Vagina (tissue), 2 donors: Measurements from ENCODE around the gene MACIR. TPM values are rescaled to one million over a fixed set of nuclear protein-coding genes. Genes with fewer than 3 reads are reported as not detected.

ENCODE experiments used
- DNase-seq, 2 donors: peaks; one replicate each; pipeline ENCODE4 v3.0.0-alpha.2; 2017; ENCODE audit errors: extremely low spot score in 2 of 2
- H3K27ac ChIP-seq: fragments of 200-600 bp; sonication (generic); one replicate; pipeline ENCODE4 v1.5.1; 2019
- H3K27me3 ChIP-seq: fragments of 200-600 bp; sonication (generic); one replicate; pipeline ENCODE4 v1.5.1; 2019
- H3K36me3 ChIP-seq, 2 donors: fragments of 200-600 bp; sonication (generic); one replicate each; pipeline ENCODE4 v1.5.1; 2017 to 2019
- H3K4me1 ChIP-seq: fragments of 200-600 bp; sonication (generic); one replicate; pipeline ENCODE4 v1.5.1; 2019
- H3K4me3 ChIP-seq, 2 donors: fragments of 200-600 bp; sonication (generic); 1 replicate in 1 of 2; 2 replicates in 1 of 2; pipeline ENCODE4 v1.5.1; 2016 to 2019
- H3K9me3 ChIP-seq: fragments of 200-600 bp; sonication (generic); one replicate; pipeline ENCODE4 v1.5.1; 2019
- CTCF ChIP-seq, 3 experiments: fragments of 450-650 bp in 2 of 3; fragments of 200-600 bp in 1 of 3; sonication (generic) in 1 of 3; IDR thresholded peaks; one replicate each; pipeline ENCODE4 v1.5.1; 2017 to 2019; ENCODE audit warnings: antibody characterized with exemption in 3 of 3, mild to moderate bottlenecking in 2 of 3, moderate library complexity in 2 of 3
- POLR2A ChIP-seq, 2 donors: fragments of 450-650 bp; IDR thresholded peaks; one replicate each; pipeline ENCODE4 v1.6.1; 2017; ENCODE audit warnings: antibody characterized with exemption in 2 of 2, mild to moderate bottlenecking in 2 of 2, moderate library complexity in 2 of 2
- POLR2AphosphoS5 ChIP-seq, 2 donors: sonication (generic); formaldehyde crosslinking; IDR thresholded peaks; one replicate each; pipeline ENCODE4 v1.9.0; 2017; ENCODE audit warnings: antibody characterized with exemption in 2 of 2, mild to moderate bottlenecking in 2 of 2, low read depth in 1 of 2; ENCODE audit not compliant: insufficient read depth in 1 of 2
- intact Hi-C: fragments of 100-400 bp; cut with DNase I; formaldehyde crosslinking; loops from one replicate; pipeline ENCODE4 v1.15.1; 2023
- total RNA-seq: library from RNA; depleted of rRNA; stranded (reverse); fragments of >200 nt; gene quantifications from one replicate; pipeline ENCODE4 v1.2.3, GENCODE V29; 2016

The MACIR gene
- total RNA-seq, 1 donor from 2014 or later: 6.9 TPM

GRCh38 chr5:103286622-103287021 lies 28.1 kb downstream of the MACIR start:
- intact Hi-C loops: no loop called here
- TF ChIP-seq CTCF (IDR thresholded peaks at IDR 0.05): no peak
- TF ChIP-seq POLR2A (IDR thresholded peaks at IDR 0.05): no peak
- no peak for TF ChIP-seq POLR2AphosphoS5 (IDR thresholded peaks at IDR 0.05; ENCODE audit: insufficient read depth in 1 of 2, low read depth in 1 of 2)
- Histone ChIP-seq H3K36me3 (no peaks in the 10 kb centered on the region), H3K27me3 (no peaks in the 10 kb centered on the region), H3K27ac (no peak overlapping the region), H3K9me3 (no peaks in the 10 kb centered on the region), H3K4me1 (no peaks in the 10 kb centered on the region), H3K4me3 (no peak overlapping the region)
- no peak for DNase-seq

GRCh38 chr5:103289024-103289423 lies 30.5 kb downstream of the MACIR start:
- intact Hi-C loops: no loop called here
- no peak for DNase-seq
- no peak for TF ChIP-seq POLR2AphosphoS5 (IDR thresholded peaks at IDR 0.05; ENCODE audit: insufficient read depth in 1 of 2, low read depth in 1 of 2)
- TF ChIP-seq POLR2A (IDR thresholded peaks at IDR 0.05): no peak
- no peak for TF ChIP-seq CTCF (IDR thresholded peaks at IDR 0.05)
- no peaks in the 10 kb centered on the region for H3K9me3 ChIP-seq
- H3K27me3 ChIP-seq: no peaks in the 10 kb centered on the region
- H3K36me3 ChIP-seq: no peaks in the 10 kb centered on the region
- no peak overlapping the region for H3K4me3 ChIP-seq
- H3K27ac ChIP-seq: no peak overlapping the region
- H3K4me1 ChIP-seq: no peaks in the 10 kb centered on the region

GRCh38 chr5:103290846-103291245 lies 32.3 kb downstream of the MACIR start:
- TF ChIP-seq POLR2AphosphoS5 (IDR thresholded peaks at IDR 0.05; ENCODE audit: insufficient read depth in 1 of 2, low read depth in 1 of 2) (no peak), CTCF (IDR thresholded peaks at IDR 0.05) (no peak), POLR2A (IDR thresholded peaks at IDR 0.05) (no peak)
- no peaks in the 10 kb centered on the region for H3K9me3 ChIP-seq
- no peak overlapping the region for H3K4me3 ChIP-seq

GRCh38 chr5:103291606-103292005 lies 33.0 kb downstream of the MACIR start:
- no peaks in the 10 kb centered on the region for H3K36me3 ChIP-seq
- H3K9me3 ChIP-seq: no peaks in the 10 kb centered on the region
- intact Hi-C loops: no loop called here
- no peaks in the 10 kb centered on the region for H3K27me3 ChIP-seq
- no peak overlapping the region for H3K27ac ChIP-seq
- no peak for DNase-seq
- H3K4me3 ChIP-seq: no peak overlapping the region
- H3K4me1 ChIP-seq: no peaks in the 10 kb centered on the region
- TF ChIP-seq POLR2A (IDR thresholded peaks at IDR 0.05): no peak
- TF ChIP-seq CTCF (IDR thresholded peaks at IDR 0.05): no peak
- no peak for TF ChIP-seq POLR2AphosphoS5 (IDR thresholded peaks at IDR 0.05; ENCODE audit: insufficient read depth in 1 of 2, low read depth in 1 of 2)

More at GRCh38 chr5:103290846-103291245, 32.3 kb downstream of the MACIR start:
- intact Hi-C loops: no loop called here
- Histone ChIP-seq H3K27me3 (no peaks in the 10 kb centered on the region), H3K4me1 (no peaks in the 10 kb centered on the region), H3K36me3 (no peaks in the 10 kb centered on the region), H3K27ac (no peak overlapping the region)
- no peak for DNase-seq

- intact Hi-C loops: no loop called here
- Histone ChIP-seq H3K9me3 (no peaks in the 10 kb centered on the region), H3K4me3 (no peak overlapping the region), H3K27me3 (no peaks in the 10 kb centered on the region), H3K27ac (no peak overlapping the region), H3K4me1 (no peaks in the 10 kb centered on the region), H3K36me3 (no peaks in the 10 kb centered on the region)
- DNase-seq: no peak
- TF ChIP-seq POLR2AphosphoS5 (IDR thresholded peaks at IDR 0.05; ENCODE audit: insufficient read depth in 1 of 2, low read depth in 1 of 2) (no peak), CTCF (IDR thresholded peaks at IDR 0.05) (no peak), POLR2A (IDR thresholded peaks at IDR 0.05) (no peak)
Measured at GRCh38 chr5:103293099-103293498, 34.5 kb downstream of the MACIR start.
